ENCODE results near the gene CLDN24. TPM values are rescaled to one million over a fixed set of nuclear protein-coding genes. Genes with fewer than 3 reads are reported as not detected.

The CLDN24 gene
- polyA plus RNA-seq, 3 donors: 0.40 to 0.46 TPM; not detected in 1

- no peak for DNase-seq (ENCODE audit: low read depth in 3 of 3, low spot score in 2 of 3)
These were observed 35.5 kb downstream of the CLDN24 start for GRCh38 chr4:183286590-183287308.

GRCh38 chr4:183285886-183286285, 36.3 kb downstream of the CLDN24 start:
- no peak for DNase-seq (ENCODE audit: low read depth in 3 of 3, low spot score in 2 of 3)

- DNase-seq (ENCODE audit: low read depth in 3 of 3, low spot score in 2 of 3): peak in 1 of 3 donors; percentile 30
These were observed 37.3 kb downstream of the CLDN24 start for GRCh38 chr4:183284965-183285364.

GRCh38 chr4:183284258-183284785, 37.9 kb downstream of the CLDN24 start:
- peak in 2 of 3 donors; percentile 32 to 49 for DNase-seq (ENCODE audit: low read depth in 3 of 3, low spot score in 2 of 3)

- no peak for DNase-seq (ENCODE audit: low read depth in 3 of 3, low spot score in 2 of 3)
These were observed 46.1 kb downstream of the CLDN24 start for GRCh38 chr4:183276106-183276505.

- DNase-seq (ENCODE audit: low read depth in 3 of 3, low spot score in 2 of 3): no peak
These were observed 49.8 kb downstream of the CLDN24 start for GRCh38 chr4:183272384-183272783.

Other genes starting within 250 kb of the CLDN24 start
- gene WWC2, start 223.2 kb downstream of the CLDN24 start, polyA plus RNA-seq (ENCODE audit: insufficient read length in 3 of 3): 10 to 100 TPM; 51.7 to 54.7 (median 53.5) TPM
- gene CLDN22, start 2.1 kb downstream of the CLDN24 start, polyA plus RNA-seq (ENCODE audit: insufficient read length in 3 of 3): 1 to 10 TPM in 1 of 3 donors, under 1 TPM in 2; 0.74 to 1.0 (median 0.86) TPM
- 10 to 100 TPM; 38.7 to 42.9 (median 39.4) TPM for gene CDKN2AIP, start 122.2 kb upstream of the CLDN24 start, polyA plus RNA-seq (ENCODE audit: insufficient read length in 3 of 3)
- 10 to 100 TPM; 27.2 to 29.1 (median 28.4) TPM for gene ING2, start 182.6 kb upstream of the CLDN24 start, polyA plus RNA-seq (ENCODE audit: insufficient read length in 3 of 3)

Measured in right renal cortex interstitium (tissue), 3 donors.